Lower leg skin (tissue), 4 donors: Measurements from ENCODE around the gene ANGPT4. TPM values are rescaled to one million over a fixed set of nuclear protein-coding genes. Genes with fewer than 3 reads are reported as not detected.

ENCODE experiments used
- DNase-seq, 2 donors: peaks; one replicate each; pipeline ENCODE4 v3.0.0-alpha.2; 2019; ENCODE audit warnings: low spot score in 2 of 2
- H3K4me3 ChIP-seq: fragments of 200-600 bp; sonication (generic); 2 replicates; pipeline ENCODE4 v1.5.1; 2017; ENCODE audit warnings: mild to moderate bottlenecking, low read depth; ENCODE audit not compliant: poor library complexity, severe bottlenecking
- POLR2A ChIP-seq, 2 donors: fragments of 450-650 bp; IDR thresholded peaks; one replicate each; pipeline ENCODE4 v1.6.1; 2016 to 2017; ENCODE audit warnings: antibody characterized with exemption in 2 of 2, mild to moderate bottlenecking in 1 of 2, moderate library complexity in 1 of 2
- WGBS, 2 donors: methylation state at CpG; one replicate each; pipeline ENCODE4 v1.1.5; 2018; 5-methylcytosine and 5-hydroxymethylcytosine counted together
- intact Hi-C: fragments of 100-400 bp; cut with DNase I; formaldehyde crosslinking; loops from one replicate; pipeline ENCODE4 v1.15.0; 2023; ENCODE audit warnings: low total_unique reads
- total RNA-seq, 4 donors: library from RNA; depleted of rRNA; stranded (reverse); fragments of >200 nt; gene quantifications; one replicate each; pipeline ENCODE4 v1.1.0, GENCODE V29; 2016
- TF ChIP-seq, protein P1 (sequence below), 3 donors: fragments of 450-650 bp; IDR thresholded peaks; one replicate each; pipeline ENCODE4 v1.5.1; 2016; ENCODE audit warnings: antibody characterized with exemption in 3 of 3, mild to moderate bottlenecking in 3 of 3, moderate library complexity in 2 of 3

Gene ANGPT4
- total RNA-seq, 4 donors from 2014 or later = 0.80 to 4.2 (median 1.7) TPM

- no peak for TF ChIP-seq POLR2A (IDR thresholded peaks at IDR 0.05)
- TF ChIP-seq, protein P1, sequence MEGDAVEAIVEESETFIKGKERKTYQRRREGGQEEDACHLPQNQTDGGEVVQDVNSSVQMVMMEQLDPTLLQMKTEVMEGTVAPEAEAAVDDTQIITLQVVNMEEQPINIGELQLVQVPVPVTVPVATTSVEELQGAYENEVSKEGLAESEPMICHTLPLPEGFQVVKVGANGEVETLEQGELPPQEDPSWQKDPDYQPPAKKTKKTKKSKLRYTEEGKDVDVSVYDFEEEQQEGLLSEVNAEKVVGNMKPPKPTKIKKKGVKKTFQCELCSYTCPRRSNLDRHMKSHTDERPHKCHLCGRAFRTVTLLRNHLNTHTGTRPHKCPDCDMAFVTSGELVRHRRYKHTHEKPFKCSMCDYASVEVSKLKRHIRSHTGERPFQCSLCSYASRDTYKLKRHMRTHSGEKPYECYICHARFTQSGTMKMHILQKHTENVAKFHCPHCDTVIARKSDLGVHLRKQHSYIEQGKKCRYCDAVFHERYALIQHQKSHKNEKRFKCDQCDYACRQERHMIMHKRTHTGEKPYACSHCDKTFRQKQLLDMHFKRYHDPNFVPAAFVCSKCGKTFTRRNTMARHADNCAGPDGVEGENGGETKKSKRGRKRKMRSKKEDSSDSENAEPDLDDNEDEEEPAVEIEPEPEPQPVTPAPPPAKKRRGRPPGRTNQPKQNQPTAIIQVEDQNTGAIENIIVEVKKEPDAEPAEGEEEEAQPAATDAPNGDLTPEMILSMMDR (IDR thresholded peaks at IDR 0.05) = no peak
- intact Hi-C loops = no loop called here
- 78 to 82% methylated on average over 4 of the region's 4 CpGs for WGBS, 2 donors
- no peak for DNase-seq
- no peak overlapping the region for H3K4me3 ChIP-seq
These were observed 41.0 kb downstream of the ANGPT4 start for GRCh38 chr20:875115-875514.

- TF ChIP-seq, protein P1 (IDR thresholded peaks at IDR 0.05) = no peak
- TF ChIP-seq POLR2A (IDR thresholded peaks at IDR 0.05) = no peak
- DNase-seq = no peak
- 67 to 71% methylated on average over 8 of the region's 10 CpGs for WGBS, 2 donors
These were observed 42.1 kb downstream of the ANGPT4 start for GRCh38 chr20:873875-874607.

GRCh38 chr20:872855-873520, 43.1 kb downstream of the ANGPT4 start:
- no peak for DNase-seq
- WGBS, 2 donors = 60 to 61% methylated on average over 19 of the region's 20 CpGs
- no peak overlapping the region for H3K4me3 ChIP-seq
- no peak for TF ChIP-seq POLR2A (IDR thresholded peaks at IDR 0.05)
- TF ChIP-seq, protein P1 (IDR thresholded peaks at IDR 0.05) = no peak
- intact Hi-C loops = no loop called here

More at GRCh38 chr20:873875-874607, 42.1 kb downstream of the ANGPT4 start:
- no peak overlapping the region for H3K4me3 ChIP-seq
- intact Hi-C loops = no loop called here

- DNase-seq = no peak
- intact Hi-C loops = no loop called here
- no peak overlapping the region for H3K4me3 ChIP-seq
- TF ChIP-seq POLR2A (IDR thresholded peaks at IDR 0.05) = no peak
- TF ChIP-seq, protein P1 (IDR thresholded peaks at IDR 0.05) = no peak
- 42 to 72% methylated on average over 2 of the region's 2 CpGs for WGBS, 2 donors
These were observed 44.2 kb downstream of the ANGPT4 start for GRCh38 chr20:871948-872347.

- DNase-seq = no peak
- no peak overlapping the region for H3K4me3 ChIP-seq
- no peak for TF ChIP-seq POLR2A (IDR thresholded peaks at IDR 0.05)
- TF ChIP-seq, protein P1 (IDR thresholded peaks at IDR 0.05) = no peak
- intact Hi-C loops = no loop called here
These were observed 44.7 kb downstream of the ANGPT4 start for GRCh38 chr20:871436-871835.
